ELR (cell line): ENCODE results near the gene PGM1.
"Not testable (repeated sequence)": the region's sequence is repeated elsewhere in the genome, so short reads cannot be mapped to it uniquely, and the experiment has no call there.

Experiments
- DNase-seq: peaks from one replicate; pipeline ENCODE4 v3.0.0-alpha.2; 2015; ENCODE audit warnings: low read depth

Gene PGM1

DNA sequence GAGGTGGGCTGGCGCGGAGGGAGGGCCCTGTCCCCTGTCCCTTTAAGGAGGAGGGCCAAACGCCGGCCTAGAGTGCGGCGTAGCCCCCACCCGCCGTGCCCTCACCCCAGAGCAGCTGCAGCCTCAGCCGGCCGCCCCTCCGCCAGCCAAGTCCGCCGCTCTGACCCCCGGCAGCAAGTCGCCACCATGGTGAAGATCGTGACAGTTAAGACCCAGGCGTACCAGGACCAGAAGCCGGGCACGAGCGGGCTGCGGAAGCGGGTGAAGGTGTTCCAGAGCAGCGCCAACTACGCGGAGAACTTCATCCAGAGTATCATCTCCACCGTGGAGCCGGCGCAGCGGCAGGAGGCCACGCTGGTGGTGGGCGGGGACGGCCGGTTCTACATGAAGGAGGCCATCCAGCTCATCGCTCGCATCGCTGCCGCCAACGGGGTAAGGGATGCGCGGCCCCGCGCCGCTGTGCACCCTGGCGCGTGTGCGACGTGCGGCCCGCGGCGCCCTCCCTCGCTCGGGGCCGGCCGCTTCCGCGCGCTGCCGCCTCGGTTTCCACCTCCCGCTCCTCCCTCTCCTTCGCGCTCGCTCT is at the start of gene PGM1:
Gene PGM1 (plus strand): TSS at position 109 of the 583 bp plus-strand sequence. CDS start 78 bp downstream, at position 187.
- DNase-seq, result peak; percentile 85

DNA sequence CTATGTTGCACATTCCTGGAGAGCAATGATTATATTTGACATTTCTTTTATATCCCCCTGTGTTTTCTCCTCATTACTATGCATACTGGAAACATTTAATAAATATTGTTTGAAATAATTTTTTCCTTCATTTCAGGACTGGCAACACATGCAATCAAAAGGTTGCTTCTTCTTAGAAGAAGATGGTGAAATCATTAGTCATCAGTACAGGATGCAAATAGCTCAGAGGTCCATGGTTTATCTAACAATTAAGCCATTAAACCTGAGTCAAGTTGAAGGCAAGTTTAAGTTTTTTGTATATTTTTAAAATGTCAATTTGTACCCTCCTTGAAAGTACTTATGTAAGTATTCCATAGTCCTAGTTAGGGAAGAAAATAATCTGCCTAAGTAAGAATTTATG is 47.4 kb upstream of the PGM1 start:
- peak; percentile 61 for DNase-seq

DNA sequence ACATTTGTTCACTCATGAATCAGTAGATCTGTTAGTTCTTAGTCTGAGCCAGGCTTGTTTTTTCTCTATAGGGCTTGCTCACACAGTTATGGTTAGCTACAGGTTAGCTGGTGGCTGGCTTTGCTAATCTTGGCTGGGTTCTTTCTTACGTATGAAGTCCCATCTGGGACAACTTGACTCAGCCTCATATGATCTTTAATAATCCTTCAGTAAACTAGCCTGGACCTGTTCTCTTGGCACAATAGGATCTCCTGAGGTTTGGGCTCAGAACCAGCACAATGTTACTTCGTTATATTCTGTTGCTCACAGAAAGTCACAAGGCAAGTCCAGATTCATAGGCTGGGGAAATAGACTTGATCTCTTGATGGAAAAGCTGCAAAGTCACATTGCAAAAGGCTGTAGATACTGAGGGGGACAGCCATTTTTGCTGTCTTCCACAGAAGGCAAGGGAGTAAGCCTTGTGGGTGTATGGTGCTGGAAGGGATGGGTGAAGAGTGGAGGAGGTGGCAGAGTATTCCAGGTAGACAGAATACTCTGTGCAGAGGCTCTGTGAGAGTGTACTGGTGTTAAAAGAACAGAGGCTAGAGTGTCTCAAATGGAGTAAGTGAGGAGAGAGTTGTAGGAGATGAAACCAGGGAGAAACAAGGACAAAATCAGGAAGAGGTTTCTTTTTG is 45.5 kb upstream of the PGM1 start:
- no peak for DNase-seq

DNA sequence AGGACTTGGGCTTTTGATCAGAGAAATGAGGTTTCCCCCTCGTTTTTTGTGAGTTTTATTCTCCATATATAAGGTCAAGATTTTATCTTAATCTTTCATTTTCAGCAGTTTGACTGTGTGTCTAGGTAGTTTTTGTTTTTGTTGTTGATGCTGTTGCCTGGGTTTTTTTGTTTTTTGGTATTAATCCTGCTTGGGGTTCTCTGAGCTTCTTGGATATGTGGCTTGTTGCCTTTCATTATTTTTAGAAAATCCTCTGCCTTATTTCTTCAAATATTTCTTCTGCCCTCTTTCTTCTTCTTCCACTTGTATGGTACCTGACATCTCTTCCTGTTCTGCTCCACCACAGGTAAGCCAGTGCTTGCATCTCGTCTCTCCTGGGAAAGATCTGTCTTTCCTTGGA is 44.9 kb upstream of the PGM1 start:
- DNase-seq, result no peak

DNA sequence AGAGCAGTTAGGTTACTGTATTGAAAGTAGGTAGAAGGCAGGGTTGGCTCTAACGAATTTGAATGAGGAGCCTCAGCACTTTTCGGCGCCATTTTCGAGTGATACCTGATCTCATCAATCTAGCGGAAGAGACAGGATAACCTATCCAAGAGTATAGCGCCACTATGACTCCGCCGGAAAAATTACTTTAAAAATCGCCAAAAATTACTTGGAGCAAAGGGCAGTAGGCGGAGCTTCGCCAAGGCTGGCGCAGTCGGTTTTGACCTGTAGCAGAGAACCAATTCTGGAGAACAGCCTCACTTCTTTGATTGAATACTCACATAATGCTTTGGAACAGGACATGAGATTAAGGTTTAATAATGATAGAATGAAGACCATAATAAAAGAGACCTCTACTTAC is 44.3 kb upstream of the PGM1 start:
- DNase-seq, result no peak

DNA sequence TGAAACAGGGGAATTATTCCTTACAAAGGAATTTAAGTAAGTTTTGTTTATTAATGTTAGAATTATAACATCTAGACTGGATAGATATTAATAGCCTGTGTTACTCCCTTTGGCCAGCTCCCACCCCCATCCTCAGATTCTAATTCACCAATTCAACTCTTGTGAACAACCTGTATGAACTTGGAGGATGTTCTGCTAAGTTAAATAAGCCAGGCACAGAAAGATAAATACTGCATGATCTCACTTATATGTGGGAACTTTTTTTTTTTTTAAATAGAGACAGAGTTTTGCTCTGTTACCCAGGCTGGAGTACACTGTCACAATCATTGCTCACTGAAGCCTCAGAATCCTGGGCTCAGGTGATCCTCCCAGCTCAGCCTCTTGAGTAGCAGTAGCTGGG is 37.7 kb upstream of the PGM1 start:
- no peak for DNase-seq

DNA sequence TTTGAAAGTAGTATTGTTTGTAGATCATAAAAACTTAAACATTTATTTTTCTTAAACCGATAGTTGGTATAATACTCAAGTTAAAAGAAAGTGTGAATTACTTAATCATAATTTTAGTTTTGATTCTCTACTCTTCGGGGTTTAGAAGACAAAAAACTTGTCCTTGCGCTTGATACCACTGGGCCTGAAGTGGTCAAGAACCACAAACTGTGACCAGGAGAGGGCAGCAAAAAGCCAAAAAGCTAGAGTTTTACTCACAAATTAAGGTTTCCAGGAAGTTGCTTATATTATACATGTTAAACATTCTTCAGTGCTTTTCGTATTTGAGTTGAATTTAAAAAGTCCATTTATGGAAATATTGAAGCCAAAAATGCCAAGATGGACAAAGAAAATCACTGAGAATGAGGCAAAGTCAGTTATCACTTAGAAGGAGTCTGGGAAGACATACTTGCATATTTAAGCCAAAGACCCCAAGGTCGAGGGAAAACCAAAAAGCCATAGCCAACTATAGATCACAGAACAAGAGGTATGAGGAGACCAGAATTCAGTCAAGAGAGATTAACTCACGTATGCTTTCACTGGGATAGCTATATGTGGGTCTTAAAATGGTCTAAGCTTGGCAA is 35.7 kb upstream of the PGM1 start:
- peak; percentile 54 for DNase-seq

DNA sequence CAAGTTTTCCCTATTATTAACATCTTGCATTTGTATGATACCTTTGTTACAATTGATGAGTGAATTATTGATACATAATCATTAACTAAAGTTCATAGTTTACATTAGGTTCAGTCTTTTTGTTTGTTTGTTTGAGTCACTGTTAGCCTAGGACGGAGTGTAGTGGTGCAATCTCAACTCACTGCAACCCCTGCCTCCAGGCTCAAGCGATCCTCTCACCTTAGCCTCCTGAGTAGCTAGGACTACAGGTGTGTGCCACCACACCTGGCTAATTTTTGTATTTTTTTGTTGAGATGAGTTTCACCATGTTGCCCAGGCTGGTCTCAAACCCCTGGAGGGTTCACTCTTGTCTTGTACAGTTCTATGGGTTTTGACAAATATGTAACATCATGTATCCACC is 33.9 kb upstream of the PGM1 start:
- no peak for DNase-seq

DNA sequence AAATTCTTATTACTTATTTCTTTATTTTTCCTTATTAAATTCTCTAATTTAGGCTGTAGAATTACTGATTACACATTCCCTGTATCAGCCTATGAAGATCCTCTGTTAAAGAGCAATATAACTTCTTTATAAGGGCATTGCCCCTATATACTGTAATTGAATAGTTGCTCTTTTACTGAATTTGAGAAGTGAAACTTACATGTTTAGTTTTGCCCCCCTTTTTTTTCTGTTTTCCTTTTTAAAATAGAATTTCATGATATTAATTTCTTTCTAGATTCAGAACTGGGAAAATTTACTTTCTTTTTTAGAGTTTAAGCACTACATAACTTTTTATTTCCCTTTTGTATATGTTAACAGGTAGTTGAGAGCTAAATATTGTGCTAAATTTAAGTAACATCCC is 29.5 kb upstream of the PGM1 start:
- DNase-seq, result no peak

DNA sequence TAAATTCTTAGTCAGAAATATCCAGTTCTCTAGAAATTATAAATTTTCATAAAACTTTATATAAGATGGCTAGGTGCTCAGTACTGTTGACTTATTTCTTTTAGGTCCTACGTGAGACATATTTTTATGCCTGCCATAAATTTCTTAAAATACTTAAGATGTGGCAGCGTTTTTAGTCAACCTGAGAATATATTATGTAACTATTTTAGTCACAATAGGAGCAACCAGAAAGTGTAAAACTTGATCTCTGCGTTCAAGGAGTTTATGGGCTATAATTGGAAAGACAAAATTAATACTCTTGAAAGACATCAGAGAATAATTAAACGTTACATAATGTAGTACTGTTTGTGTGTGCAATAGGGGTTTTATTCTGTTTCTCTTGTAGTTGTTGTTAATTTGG is 24.1 kb upstream of the PGM1 start:
- DNase-seq, result no peak

DNA sequence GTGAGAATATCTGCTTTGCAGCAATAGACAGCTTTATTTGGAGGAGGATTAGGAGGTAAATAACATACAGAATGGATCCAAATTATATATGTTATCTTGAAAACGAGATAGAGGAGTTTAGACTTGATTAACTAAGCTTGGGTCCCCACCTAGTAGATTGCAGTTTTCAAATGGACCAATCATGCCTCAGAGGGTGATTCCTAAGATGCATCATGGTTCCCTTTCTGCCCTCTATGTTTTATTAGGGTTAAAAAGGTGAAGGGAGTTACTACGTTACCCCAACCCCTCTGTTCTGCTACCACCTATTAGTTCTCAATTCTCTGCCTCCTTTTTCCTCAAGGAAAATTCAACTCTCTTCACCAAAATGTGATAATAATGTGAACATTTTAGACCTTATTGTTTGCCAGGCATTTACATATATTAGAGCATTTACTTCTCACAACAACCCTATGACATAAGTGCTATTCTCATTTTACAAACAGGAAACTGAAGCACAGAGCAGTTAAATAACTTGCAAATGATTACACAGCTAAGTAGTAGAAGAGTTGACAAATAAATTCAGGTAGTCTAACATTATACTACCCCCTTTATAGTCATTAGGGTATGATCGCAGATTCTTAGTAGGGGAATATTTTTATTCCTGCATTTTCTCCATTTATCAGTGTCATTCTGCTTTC is 23.4 kb upstream of the PGM1 start:
- DNase-seq, result no peak

DNA sequence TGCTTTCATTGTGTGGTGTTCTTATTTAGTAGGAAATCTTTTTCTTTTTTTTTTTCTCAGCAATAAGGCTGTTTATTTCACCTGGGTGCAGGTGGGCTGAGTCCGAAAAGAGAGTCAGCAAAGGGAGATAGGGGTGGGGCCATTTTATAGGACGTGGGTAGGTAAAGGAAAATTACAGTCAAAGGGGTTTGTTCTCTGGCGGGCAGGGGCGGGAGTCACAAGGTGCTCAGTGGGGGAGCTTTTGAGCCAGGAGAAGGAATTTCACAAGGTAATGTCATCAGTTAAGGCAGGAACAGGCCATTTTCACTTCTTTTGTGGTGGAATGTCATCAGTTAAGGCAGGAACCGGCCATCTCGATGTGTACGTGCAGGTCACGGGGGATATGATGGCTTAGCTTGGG is 20.5 kb upstream of the PGM1 start:
- not testable (repeated sequence) for DNase-seq

DNA sequence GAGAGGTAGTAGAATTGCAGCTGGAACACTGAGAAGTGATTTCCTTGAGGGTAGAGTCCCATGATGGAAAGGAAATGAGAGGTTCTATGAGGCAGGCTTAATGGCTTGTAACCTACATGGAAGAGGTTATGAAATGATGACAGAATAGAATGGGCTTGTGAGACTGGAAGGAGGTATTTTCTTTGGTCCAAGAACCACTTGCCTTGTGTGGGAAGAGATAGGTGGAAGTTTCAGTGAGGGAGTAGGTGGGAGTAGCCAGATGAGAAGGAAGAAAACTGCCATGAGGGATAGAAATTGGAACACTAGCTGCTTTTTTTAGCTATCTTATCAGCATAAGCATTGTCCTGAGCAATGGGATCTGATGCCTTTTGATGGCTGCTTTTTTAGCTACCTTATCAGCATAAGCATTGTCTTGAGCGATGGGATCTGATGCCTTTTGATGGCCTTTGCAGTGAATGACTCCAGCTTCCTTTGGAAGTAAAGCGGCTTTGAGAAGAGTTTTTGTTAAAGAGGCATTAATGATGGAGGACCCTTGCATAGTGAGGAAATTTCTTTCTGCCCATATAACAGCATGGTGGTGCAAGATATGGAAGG is 18.9 kb upstream of the PGM1 start:
- not testable (repeated sequence) for DNase-seq

DNA sequence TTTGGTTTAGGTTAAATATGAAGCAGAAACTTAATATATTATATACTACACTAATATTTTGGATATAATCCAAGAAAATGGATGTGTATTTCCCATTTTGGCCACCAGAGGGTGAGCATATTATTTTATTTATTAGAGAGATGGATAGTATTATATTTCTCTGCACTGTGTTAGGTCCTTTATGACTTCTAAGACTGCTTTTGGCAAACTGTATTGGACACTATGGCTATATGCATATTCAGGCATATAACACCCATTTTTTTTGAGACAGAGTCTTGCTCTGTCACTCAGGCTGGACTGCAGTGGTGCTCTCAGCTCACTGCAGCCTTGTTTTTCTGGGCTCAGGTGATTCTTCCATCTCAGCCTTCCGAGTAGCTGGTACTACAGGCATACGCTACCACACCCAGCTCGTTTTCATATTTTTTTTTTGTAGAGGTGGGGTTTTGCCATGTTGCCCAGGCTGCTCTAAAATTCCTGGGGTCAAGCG is 17.8 kb upstream of the PGM1 start:
- DNase-seq, result peak; percentile 51

DNA sequence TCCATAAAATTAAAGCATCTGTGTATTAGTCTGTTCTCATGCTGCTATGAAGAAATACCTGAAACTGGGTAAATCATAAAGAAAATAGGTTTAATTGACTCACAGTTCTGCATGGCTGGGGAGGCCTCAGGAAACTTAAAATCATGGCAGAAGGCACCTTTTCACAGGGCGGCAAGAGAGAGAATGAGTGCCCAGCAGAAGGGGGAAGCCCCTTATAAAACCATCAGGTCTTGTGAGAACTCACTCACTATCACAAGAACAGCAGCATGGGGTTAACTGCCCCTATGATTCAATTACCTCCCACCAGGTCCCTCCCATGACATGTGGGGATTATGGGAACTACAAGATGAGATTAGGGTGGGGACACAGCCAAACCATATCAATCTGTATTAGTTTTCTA is 6.9 kb upstream of the PGM1 start:
- not testable (repeated sequence) for DNase-seq

DNA sequence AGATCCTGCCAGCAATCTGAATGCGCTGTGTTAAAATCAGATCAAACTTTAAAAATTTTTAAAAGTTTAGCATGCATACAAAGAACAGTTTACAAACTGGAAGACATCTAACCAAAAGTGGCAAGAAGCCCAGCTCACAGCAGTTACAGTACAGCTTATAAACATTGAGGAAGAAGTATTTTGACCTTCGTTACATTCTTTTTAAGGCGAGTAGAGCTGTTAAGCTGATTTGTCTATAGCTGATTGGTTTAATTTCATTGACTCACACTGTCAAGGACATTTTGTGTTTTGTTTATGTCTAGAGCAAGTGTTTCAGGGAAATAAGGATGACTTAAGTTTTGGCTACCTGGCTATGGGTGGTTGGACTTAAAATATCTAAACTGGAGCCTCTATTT is 3.0 kb upstream of the PGM1 start:
- DNase-seq, result no peak

DNA sequence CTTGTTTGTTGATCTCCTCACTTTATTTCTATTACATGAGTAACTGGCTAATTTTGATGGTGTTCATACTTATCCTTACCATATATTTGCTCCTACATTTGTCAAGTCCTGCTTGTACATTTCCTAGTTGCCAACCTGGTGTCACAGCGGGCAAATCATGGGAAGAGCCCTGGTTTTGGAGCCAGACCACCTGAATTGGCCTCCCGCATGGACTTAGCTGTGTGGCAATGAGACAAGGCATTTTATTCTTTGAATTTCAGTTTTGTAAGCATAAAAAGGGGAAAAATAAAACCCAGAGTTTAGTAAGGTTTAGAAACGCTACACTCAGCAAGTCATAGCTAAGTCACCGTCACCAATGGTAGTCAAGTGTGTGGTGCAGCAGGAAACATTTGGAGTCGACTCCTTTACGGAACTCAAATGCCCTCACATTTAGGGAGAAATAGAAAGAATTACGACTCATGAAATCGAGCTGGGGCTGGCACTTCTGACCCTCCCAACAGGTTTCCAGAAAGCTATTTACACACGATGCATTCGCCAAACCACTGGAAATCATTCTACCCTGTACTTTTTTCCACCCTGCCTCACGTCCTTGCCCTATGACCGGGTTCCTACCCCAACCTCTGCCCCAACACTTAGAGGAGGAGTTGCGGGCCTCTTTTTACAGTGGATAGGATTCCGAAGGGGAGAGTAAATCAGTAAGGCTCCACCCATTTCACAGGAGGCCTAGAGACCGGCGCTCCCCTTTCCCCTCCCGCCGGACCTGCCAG is 492 bp upstream of the PGM1 start:
- no peak for DNase-seq

DNA sequence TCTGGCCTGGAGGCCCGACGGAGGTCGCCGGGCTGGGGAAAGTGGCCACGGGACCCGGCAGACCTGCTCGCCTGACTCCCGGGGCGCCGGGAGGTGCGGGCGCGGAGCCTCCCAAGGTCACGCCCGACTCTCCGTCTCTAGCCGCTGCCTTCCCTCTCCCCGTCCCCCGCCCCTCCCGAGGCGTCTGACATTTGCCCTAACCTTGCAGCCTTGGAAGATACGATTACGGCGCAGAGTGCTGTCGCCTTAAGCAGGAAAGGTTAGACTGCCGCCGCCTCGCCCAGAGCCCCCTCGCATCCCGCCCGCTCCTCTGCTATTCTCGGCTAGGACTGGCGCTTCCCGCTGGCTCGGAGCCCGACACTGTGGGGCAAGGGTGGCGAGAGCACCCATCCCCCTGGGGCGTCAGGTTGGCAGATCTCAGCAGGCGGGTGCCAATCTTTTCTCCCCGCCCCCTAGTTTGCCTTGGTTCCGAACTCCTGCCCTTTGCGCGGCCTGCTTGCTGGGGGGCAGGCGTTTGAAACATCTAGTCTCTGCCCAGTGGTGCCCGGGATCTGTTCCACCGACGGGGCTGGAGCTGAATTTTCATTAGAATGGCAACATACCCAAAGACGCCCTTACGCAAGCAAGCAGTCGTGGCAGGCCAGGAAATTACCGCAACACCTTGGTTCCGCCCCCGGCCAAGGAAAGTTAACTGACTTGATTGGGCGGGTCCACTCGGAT is 835 bp downstream of the PGM1 start:
- peak; percentile 64 for DNase-seq

DNA sequence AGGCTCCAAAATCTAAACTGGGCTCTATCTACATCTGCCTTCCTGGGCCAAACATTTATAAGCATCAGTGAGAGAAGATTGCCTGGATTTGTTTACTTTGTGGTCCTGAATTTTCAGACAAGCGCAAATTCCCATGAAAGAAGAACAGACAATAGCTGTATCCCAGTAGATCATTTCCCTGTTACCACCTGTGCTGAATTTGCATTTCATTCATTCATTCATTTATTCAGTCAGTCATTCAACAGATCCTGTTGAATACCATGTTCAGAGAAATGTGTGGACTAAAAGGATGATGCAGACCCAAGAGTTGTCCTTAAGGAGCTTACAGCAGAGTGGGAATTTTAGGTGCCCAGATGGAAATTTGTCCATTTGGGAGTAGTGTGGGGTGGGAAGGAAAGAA is 2.2 kb downstream of the PGM1 start:
- no peak for DNase-seq

DNA sequence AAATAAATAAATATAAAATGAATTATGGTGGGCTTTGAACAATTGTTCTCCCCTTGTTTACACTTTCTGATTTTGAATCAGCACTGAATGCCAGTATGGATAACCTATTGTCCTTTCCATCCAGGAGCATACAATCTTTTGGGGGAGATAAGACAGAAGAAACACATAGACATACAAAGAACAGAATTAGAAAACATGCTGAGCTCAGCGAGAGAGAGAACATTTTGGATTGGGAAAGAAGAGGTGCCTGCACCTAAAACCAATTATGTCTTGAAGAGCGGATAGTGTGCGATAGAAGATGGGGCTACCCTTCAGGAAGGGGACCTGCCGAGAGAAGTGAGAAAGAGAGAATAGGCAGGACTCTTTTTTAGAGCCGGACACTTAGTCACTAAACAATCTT is 6.6 kb downstream of the PGM1 start:
- no peak for DNase-seq

DNA sequence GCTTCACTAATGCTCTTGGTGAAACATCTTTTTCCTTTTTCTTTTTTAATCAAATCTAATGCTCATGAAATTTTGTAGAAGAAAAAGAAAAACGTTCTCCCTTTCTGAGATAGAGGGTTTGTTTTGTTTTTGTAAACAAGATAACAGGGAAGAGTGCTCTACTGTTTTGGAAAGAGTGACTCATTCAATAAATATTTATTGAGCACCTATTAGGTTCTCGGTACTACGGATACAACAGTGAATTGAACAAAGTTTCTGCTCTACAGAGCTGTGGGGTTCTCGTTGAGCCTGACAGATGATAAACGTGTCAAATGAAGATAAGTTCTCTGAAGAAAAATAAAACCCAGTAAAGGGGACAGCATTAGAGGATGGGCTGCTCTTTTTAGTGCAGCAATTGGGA is 7.0 kb downstream of the PGM1 start:
- DNase-seq, result no peak
